Measurements from ENCODE around the gene KRT80. TPM values are rescaled to one million over a fixed set of nuclear protein-coding genes. Genes with fewer than 3 reads are reported as not detected.

The KRT80 gene
- polyA plus RNA-seq, 1 experiment: 2.1 TPM

- TF ChIP-seq CTCF (IDR thresholded peaks at IDR 0.05; ENCODE audit: low read depth, low read length): no peak
- Histone ChIP-seq H3K27ac (ENCODE audit: low read depth, low read length) (no peak overlapping the region), H3K27me3 (ENCODE audit: control insufficient read depth, insufficient read depth, low read length) (no peaks in the 10 kb centered on the region), H3K4me3 (ENCODE audit: low read depth, low read length) (no peak overlapping the region), H3K9me3 (ENCODE audit: control insufficient read depth, insufficient read depth, low read length) (no peaks in the 10 kb centered on the region)
- CTCF ChIA-PET: interaction anchor here (1.0 to 2.9 kb wide), 6 partner anchors 9 to 731 kb away, joined by 3 to 22 read pairs (median 4); no protein-coding TSS in a partner anchor
- DNase-seq (ENCODE audit: low read depth, low spot score): no peak
- POLR2A ChIA-PET: no interaction called here
These were observed 42.6 kb downstream of the KRT80 start for GRCh38 chr12:52149182-52149641.

GRCh38 chr12:52148464-52149181, 43.2 kb downstream of the KRT80 start:
- no peak for TF ChIP-seq CTCF (IDR thresholded peaks at IDR 0.05; ENCODE audit: low read depth, low read length)
- CTCF ChIA-PET: interaction anchor here (1.0 to 2.9 kb wide), 6 partner anchors 9 to 731 kb away, joined by 3 to 22 read pairs (median 4); no protein-coding TSS in a partner anchor
- Histone ChIP-seq H3K27me3 (ENCODE audit: control insufficient read depth, insufficient read depth, low read length) (no peaks in the 10 kb centered on the region), H3K4me3 (ENCODE audit: low read depth, low read length) (no peak overlapping the region), H3K27ac (ENCODE audit: low read depth, low read length) (peak overlapping the region; percentile 98), H3K9me3 (ENCODE audit: control insufficient read depth, insufficient read depth, low read length) (no peaks in the 10 kb centered on the region)
- POLR2A ChIA-PET: no interaction called here
- no peak for DNase-seq (ENCODE audit: low read depth, low spot score)

DNA sequence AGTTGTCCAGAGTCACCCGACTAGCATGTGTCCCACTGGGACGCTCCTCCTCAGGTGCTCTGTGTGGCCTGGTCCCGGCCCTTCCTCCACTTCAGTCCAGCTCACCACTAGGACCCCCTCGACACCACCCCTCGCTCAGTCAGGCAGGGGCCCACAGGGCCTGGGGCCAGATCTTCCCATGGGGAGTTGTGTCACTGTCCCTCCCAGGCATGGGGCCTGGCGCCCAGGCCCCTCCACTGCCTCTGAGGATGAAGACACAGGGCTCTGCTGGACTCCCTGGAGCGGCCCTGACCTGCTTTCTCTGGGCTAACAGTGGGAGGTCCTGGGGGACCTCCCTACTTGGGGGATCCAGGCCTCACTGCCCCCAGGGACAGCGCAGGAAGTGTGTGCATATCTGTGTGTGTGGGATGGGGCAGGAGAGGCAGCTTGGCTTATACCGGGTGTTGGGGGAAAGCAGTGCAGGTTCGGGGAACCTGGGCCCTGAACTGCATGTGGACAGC, 43.8 kb downstream of the KRT80 start:
- peak overlapping the region; percentile 98 for H3K27ac ChIP-seq (ENCODE audit: low read depth, low read length)
- H3K9me3 ChIP-seq (ENCODE audit: control insufficient read depth, insufficient read depth, low read length): no peaks in the 10 kb centered on the region
- CTCF ChIA-PET: interaction anchor here (1.1 to 2.9 kb wide), 12 partner anchors 8 to 833 kb away, joined by 3 to 22 read pairs (median 6); no protein-coding TSS in a partner anchor
- TF ChIP-seq CTCF (IDR thresholded peaks at IDR 0.05; ENCODE audit: low read depth, low read length): no peak
- H3K4me3 ChIP-seq (ENCODE audit: low read depth, low read length): no peak overlapping the region
- H3K27me3 ChIP-seq (ENCODE audit: control insufficient read depth, insufficient read depth, low read length): no peaks in the 10 kb centered on the region
- POLR2A ChIA-PET: interaction anchor here (1.1 to 2.4 kb wide), 4 partner anchors 33 to 858 kb away, joined by 3 to 10 read pairs (median 6); partner anchors contain the start of genes EIF4B and KRT80
- no peak for DNase-seq (ENCODE audit: low read depth, low spot score)

GRCh38 chr12:52147367-52147963, 44.3 kb downstream of the KRT80 start:
- no peaks in the 10 kb centered on the region for H3K9me3 ChIP-seq (ENCODE audit: control insufficient read depth, insufficient read depth, low read length)
- ChIA-PET CTCF (interaction anchor here (0.5 to 2.9 kb wide), 14 partner anchors 9 to 833 kb away, joined by 3 to 22 read pairs (median 5); no protein-coding TSS in a partner anchor), POLR2A (interaction anchor here (0.6 to 2.4 kb wide), 12 partner anchors 23 to 858 kb away, joined by 3 to 10 read pairs (median 4); partner anchors contain the start of genes ATG101, EIF4B and KRT80)
- TF ChIP-seq CTCF (IDR thresholded peaks at IDR 0.05; ENCODE audit: low read depth, low read length): no peak
- peak overlapping the region; percentile 98 for H3K27ac ChIP-seq (ENCODE audit: low read depth, low read length)
- no peak overlapping the region for H3K4me3 ChIP-seq (ENCODE audit: low read depth, low read length)
- no peaks in the 10 kb centered on the region for H3K27me3 ChIP-seq (ENCODE audit: control insufficient read depth, insufficient read depth, low read length)
- DNase-seq (ENCODE audit: low read depth, low spot score): peak; percentile 96
